GM12875 (cell line): ENCODE data around the gene C1GALT1.

ENCODE experiments used
- H3K4me3 ChIP-seq: one replicate; pipeline ENCODE4 v1.5.1; 2011; ENCODE audit warnings: low read depth, low read length, control low read depth
- CTCF ChIP-seq: IDR thresholded peaks from 2 replicates; pipeline ENCODE4 v1.5.1; 2011; ENCODE audit warnings: low read depth, mild to moderate bottlenecking, control low read depth, inconsistent platforms, low read length, moderate library complexity, borderline replicate concordance; ENCODE audit not compliant: insufficient read depth

The C1GALT1 gene

DNA sequence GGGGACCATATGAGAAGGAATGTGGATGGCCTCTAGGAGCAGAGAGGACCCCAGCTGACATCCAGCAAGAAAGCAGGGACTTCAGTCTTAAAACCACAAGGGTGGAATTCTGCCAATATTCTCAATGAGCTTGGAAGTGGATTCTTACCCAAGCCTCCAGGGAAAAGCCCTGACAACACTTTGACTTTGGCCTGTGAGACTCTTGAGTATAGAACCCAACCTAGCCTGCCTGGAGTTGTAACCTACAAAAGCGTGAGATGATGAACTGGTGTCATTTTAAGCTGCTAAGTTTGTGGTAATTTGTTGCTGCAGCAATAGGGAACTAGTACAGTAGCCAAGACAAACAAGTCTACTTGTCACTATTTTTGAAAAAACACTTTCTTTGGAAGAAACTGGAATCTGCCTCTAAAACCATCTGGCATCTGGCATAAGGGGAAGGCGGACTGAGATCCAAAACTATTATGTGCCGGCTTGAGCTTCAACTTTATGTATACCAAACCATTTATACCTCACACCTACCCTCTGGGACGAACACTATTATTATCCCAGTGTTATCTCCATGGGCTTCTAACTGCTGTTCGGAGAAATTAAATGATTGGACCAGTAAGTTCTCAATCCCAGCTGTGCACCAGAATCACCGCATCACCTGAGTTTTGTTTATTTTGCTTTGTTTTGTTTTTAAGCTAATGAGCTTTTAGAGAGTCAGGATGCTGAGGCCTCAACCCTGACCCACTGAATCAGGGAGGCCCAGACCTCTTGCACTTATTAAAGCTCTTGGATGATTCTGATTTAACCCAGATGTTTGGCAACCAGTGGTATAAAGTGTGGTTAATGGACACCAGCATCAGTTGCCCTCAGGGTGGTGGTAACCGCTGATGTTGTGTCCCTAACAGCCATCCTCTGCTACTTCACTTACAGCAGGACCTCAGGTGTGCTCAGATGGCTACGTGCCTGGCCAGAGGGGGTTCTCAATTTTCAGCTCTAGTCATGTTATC lies 83.0 kb downstream of the C1GALT1 start:
- no peak overlapping the region for H3K4me3 ChIP-seq
- no peak for TF ChIP-seq CTCF

GRCh38 chr7:7266257-7266881 lies 84.0 kb downstream of the C1GALT1 start:
- H3K4me3 ChIP-seq, result no peak overlapping the region
- no peak for TF ChIP-seq CTCF

GRCh38 chr7:7271094-7271874 lies 88.9 kb downstream of the C1GALT1 start:
- TF ChIP-seq CTCF, result no peak
- no peak overlapping the region for H3K4me3 ChIP-seq

DNA sequence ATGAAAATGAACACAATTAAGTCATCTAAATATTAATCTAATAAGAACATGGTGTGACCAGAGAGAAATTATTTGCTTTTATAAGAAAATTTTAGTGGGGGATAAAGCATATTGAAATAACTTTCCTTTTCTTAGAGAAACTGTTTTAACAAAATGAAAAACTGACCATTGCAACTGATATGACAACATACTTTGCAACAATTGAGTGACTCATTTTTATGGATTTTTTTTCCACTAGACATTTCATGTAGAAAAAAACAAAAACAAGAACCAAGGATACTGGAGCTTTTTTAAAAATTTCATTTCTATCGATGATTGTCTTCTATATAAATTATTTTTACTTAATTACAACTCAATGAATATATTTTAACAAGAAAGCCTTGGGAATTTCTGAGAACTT lies 90.0 kb downstream of the C1GALT1 start:
- TF ChIP-seq CTCF, result no peak
- no peak overlapping the region for H3K4me3 ChIP-seq

GRCh38 chr7:7274782-7275181 lies 92.4 kb downstream of the C1GALT1 start:
- TF ChIP-seq CTCF, result no peak

GRCh38 chr7:7276161-7276560 lies 93.8 kb downstream of the C1GALT1 start:
- no peak for TF ChIP-seq CTCF
- no peak overlapping the region for H3K4me3 ChIP-seq

More at GRCh38 chr7:7274782-7275181, 92.4 kb downstream of the C1GALT1 start:
- no peak overlapping the region for H3K4me3 ChIP-seq
